Measurements from ENCODE around the gene PFKM. TPM values are rescaled to one million over a fixed set of nuclear protein-coding genes. Genes with fewer than 3 reads are reported as not detected.

Gene PFKM
- total RNA-seq = 5.4 TPM

GRCh38 chr12:48119078-48119833 is at the start of gene PFKM:
PFKM (plus strand) TSS chr12:48119364; CDS start chr12:48122775, 3,411 bp downstream.
- DNase-seq (ENCODE audit: low spot score) = peak; percentile 49
- peak; percentile 86 for ATAC-seq

GRCh38 chr12:48070033-48070432 is 49.1 kb upstream of the PFKM start:
- ATAC-seq (no peak), DNase-seq (ENCODE audit: low spot score) (no peak)

GRCh38 chr12:48070731-48071130 is 48.4 kb upstream of the PFKM start:
- ATAC-seq = no peak
- no peak for DNase-seq (ENCODE audit: low spot score)

GRCh38 chr12:48071808-48072207 is 47.4 kb upstream of the PFKM start:
- no peak for DNase-seq (ENCODE audit: low spot score)

GRCh38 chr12:48072266-48072665 is 46.9 kb upstream of the PFKM start:
- ATAC-seq (no peak), DNase-seq (ENCODE audit: low spot score) (no peak)

More at GRCh38 chr12:48071808-48072207, 47.4 kb upstream of the PFKM start:
- ATAC-seq = no peak

GRCh38 chr12:48074266-48074665 is 44.9 kb upstream of the PFKM start:
- ATAC-seq (no peak), DNase-seq (ENCODE audit: low spot score) (no peak)

- no peak for DNase-seq (ENCODE audit: low spot score)
- no peak for ATAC-seq
Measured at GRCh38 chr12:48075832-48076231, 43.3 kb upstream of the PFKM start.

- ATAC-seq = no peak
- no peak for DNase-seq (ENCODE audit: low spot score)
Measured at GRCh38 chr12:48077111-48077510, 42.1 kb upstream of the PFKM start.

GRCh38 chr12:48078901-48079300 is 40.3 kb upstream of the PFKM start:
- ATAC-seq (no peak), DNase-seq (ENCODE audit: low spot score) (no peak)

GRCh38 chr12:48080285-48080684 is 38.9 kb upstream of the PFKM start:
- no peak for DNase-seq (ENCODE audit: low spot score)
- no peak for ATAC-seq

GRCh38 chr12:48080821-48081220 is 38.3 kb upstream of the PFKM start:
- no peak for ATAC-seq

GRCh38 chr12:48084066-48084465 is 35.1 kb upstream of the PFKM start:
- DNase-seq (ENCODE audit: low spot score) (no peak), ATAC-seq (no peak)

More at GRCh38 chr12:48080821-48081220, 38.3 kb upstream of the PFKM start:
- no peak for DNase-seq (ENCODE audit: low spot score)

GRCh38 chr12:48084841-48085460 is 34.2 kb upstream of the PFKM start:
- DNase-seq (ENCODE audit: low spot score) = no peak
- ATAC-seq = no peak

GRCh38 chr12:48086327-48086726 is 32.8 kb upstream of the PFKM start:
- ATAC-seq (no peak), DNase-seq (ENCODE audit: low spot score) (no peak)

GRCh38 chr12:48092611-48093010 is 26.6 kb upstream of the PFKM start:
- no peak for DNase-seq (ENCODE audit: low spot score)
- no peak for ATAC-seq

- DNase-seq (ENCODE audit: low spot score) = no peak
- ATAC-seq = no peak
Measured at GRCh38 chr12:48104531-48104930, 14.6 kb upstream of the PFKM start.

- DNase-seq (ENCODE audit: low spot score) (no peak), ATAC-seq (no peak)
Measured at GRCh38 chr12:48105321-48105866, 13.8 kb upstream of the PFKM start.

- DNase-seq (ENCODE audit: low spot score) (peak; percentile 92), ATAC-seq (peak; percentile 97)
Measured at GRCh38 chr12:48105867-48106680, 13.1 kb upstream of the PFKM start, which contains the start of gene SENP1. SENP1 (minus strand) TSS chr12:48106079; CDS start chr12:48101472, 4,607 bp downstream.

- ATAC-seq (peak; percentile 5), DNase-seq (ENCODE audit: low spot score) (no peak)
Measured at GRCh38 chr12:48106681-48107613, 12.2 kb upstream of the PFKM start.

- DNase-seq (ENCODE audit: low spot score) (no peak), ATAC-seq (no peak)
Measured at GRCh38 chr12:48109424-48109823, 9.7 kb upstream of the PFKM start.

Data from left lobe of liver (tissue), 2 donors.